NCI-H2171 treated with DMSO at 0.1 percent for 48 hours (cell line): ENCODE data around the gene RPL22.

ENCODE experiments used
- DNase-seq: peaks from one replicate; lab custom pipeline; 2025; lab: John Stamatoyannopoulos, UW

RPL22 gene

GRCh38 chr1:6151291-6151822, 48.0 kb downstream of the RPL22 start:
- no peak for DNase-seq

GRCh38 chr1:6150006-6150938, 49.1 kb downstream of the RPL22 start:
- no peak for DNase-seq

GRCh38 chr1:6149597-6149996, 49.8 kb downstream of the RPL22 start:
- no peak for DNase-seq

GRCh38 chr1:6148497-6149241, 50.7 kb downstream of the RPL22 start:
- DNase-seq, result no peak

- DNase-seq, result no peak
Measured at GRCh38 chr1:6145864-6146410, 53.5 kb downstream of the RPL22 start.

GRCh38 chr1:6145396-6145750, 54.0 kb downstream of the RPL22 start:
- DNase-seq, result no peak

GRCh38 chr1:6144647-6145395, 54.6 kb downstream of the RPL22 start:
- DNase-seq, result peak; percentile 72

- no peak for DNase-seq
Measured at GRCh38 chr1:6144175-6144574, 55.2 kb downstream of the RPL22 start.

GRCh38 chr1:6143395-6143794, 56.0 kb downstream of the RPL22 start:
- no peak for DNase-seq

- no peak for DNase-seq
Measured at GRCh38 chr1:6142734-6143133, 56.7 kb downstream of the RPL22 start.

- no peak for DNase-seq
Measured at GRCh38 chr1:6142036-6142621, 57.3 kb downstream of the RPL22 start.

- peak; percentile 31 for DNase-seq
Measured at GRCh38 chr1:6141592-6141991, 57.8 kb downstream of the RPL22 start.

- no peak for DNase-seq
Measured at GRCh38 chr1:6140413-6140812, 59.0 kb downstream of the RPL22 start.

GRCh38 chr1:6137758-6138157, 61.6 kb downstream of the RPL22 start:
- DNase-seq, result no peak

- DNase-seq, result no peak
Measured at GRCh38 chr1:6136516-6137220, 62.7 kb downstream of the RPL22 start.
